Measurements from ENCODE around the gene CLK3.
A peak's percentile ranks its signal among the peaks of the same experiment; 100 is the strongest.
"Not testable (repeated sequence)": the region's sequence is repeated elsewhere in the genome, so short reads cannot be mapped to it uniquely, and the experiment has no call there.

The CLK3 gene

GRCh38 chr15:74621936-74622335, 6.3 kb downstream of the CLK3 start:
- DNase-seq = no peak

- no peak for DNase-seq
Observed at GRCh38 chr15:74622758-74623157, 7.1 kb downstream of the CLK3 start.

GRCh38 chr15:74624020-74624602, 8.5 kb downstream of the CLK3 start:
- no peak for DNase-seq

- no peak for DNase-seq
Observed at GRCh38 chr15:74625693-74626092, 10.1 kb downstream of the CLK3 start.

- DNase-seq = no peak
Observed at GRCh38 chr15:74626336-74626735, 10.7 kb downstream of the CLK3 start.

- no peak for DNase-seq
Observed at GRCh38 chr15:74626752-74627692, 11.4 kb downstream of the CLK3 start.

GRCh38 chr15:74627766-74628165, 12.1 kb downstream of the CLK3 start:
- no peak for DNase-seq

- no peak for DNase-seq
Observed at GRCh38 chr15:74628199-74628598, 12.6 kb downstream of the CLK3 start.

GRCh38 chr15:74628949-74629348, 13.3 kb downstream of the CLK3 start:
- DNase-seq = no peak

GRCh38 chr15:74629696-74630095, 14.1 kb downstream of the CLK3 start:
- not testable (repeated sequence) for DNase-seq

GRCh38 chr15:74630284-74631086, 14.8 kb downstream of the CLK3 start:
- no peak for DNase-seq

GRCh38 chr15:74631087-74631385, 15.4 kb downstream of the CLK3 start:
- DNase-seq = no peak

GRCh38 chr15:74631408-74631807, 15.8 kb downstream of the CLK3 start:
- no peak for DNase-seq

- no peak for DNase-seq
Observed at GRCh38 chr15:74631935-74632560, 16.4 kb downstream of the CLK3 start.

GRCh38 chr15:74632601-74633000, 17.0 kb downstream of the CLK3 start:
- DNase-seq = no peak

GRCh38 chr15:74633781-74634180, 18.1 kb downstream of the CLK3 start:
- no peak for DNase-seq

- DNase-seq = no peak
Observed at GRCh38 chr15:74635228-74635627, 19.6 kb downstream of the CLK3 start.

- DNase-seq = no peak
Observed at GRCh38 chr15:74636984-74637383, 21.3 kb downstream of the CLK3 start.

- DNase-seq = no peak
Observed at GRCh38 chr15:74641151-74641550, 25.5 kb downstream of the CLK3 start.

- peak; percentile 85 for DNase-seq
Observed at GRCh38 chr15:74642348-74642733, 26.7 kb downstream of the CLK3 start.

- DNase-seq = peak; percentile 80
Observed at GRCh38 chr15:74642734-74643664, 27.4 kb downstream of the CLK3 start.

GRCh38 chr15:74643665-74644204, 28.1 kb downstream of the CLK3 start:
- no peak for DNase-seq
